ENCODE measurements around the gene LRRC9.
"Not testable (repeated sequence)": the region's sequence is repeated elsewhere in the genome, so short reads cannot be mapped to it uniquely, and the experiment has no call there.

Gene LRRC9

GRCh38 chr14:59952141-59952540, 32.2 kb downstream of the LRRC9 start:
- not testable (repeated sequence) for DNase-seq (ENCODE audit: low read depth in 2 of 2)

GRCh38 chr14:59957890-59958289, 37.9 kb downstream of the LRRC9 start:
- not testable (repeated sequence) for DNase-seq (ENCODE audit: low read depth in 2 of 2)

- no peak for DNase-seq (ENCODE audit: low read depth in 2 of 2)
Measured at GRCh38 chr14:59959668-59960067, 39.7 kb downstream of the LRRC9 start.

- no peak for DNase-seq (ENCODE audit: low read depth in 2 of 2)
Measured at GRCh38 chr14:59961518-59962062, 41.6 kb downstream of the LRRC9 start.

GRCh38 chr14:59964251-59965007, 44.5 kb downstream of the LRRC9 start:
- no peak for DNase-seq (ENCODE audit: low read depth in 2 of 2)

GRCh38 chr14:59969319-59969718, 49.4 kb downstream of the LRRC9 start:
- no peak for DNase-seq (ENCODE audit: low read depth in 2 of 2)

- DNase-seq (ENCODE audit: low read depth in 2 of 2), result no peak
Measured at GRCh38 chr14:59981564-59981963, 61.6 kb downstream of the LRRC9 start.

GRCh38 chr14:59983048-59983447, 63.1 kb downstream of the LRRC9 start:
- DNase-seq (ENCODE audit: low read depth in 2 of 2), result no peak

GRCh38 chr14:59986556-59987059, 66.7 kb downstream of the LRRC9 start:
- no peak for DNase-seq (ENCODE audit: low read depth in 2 of 2)

GRCh38 chr14:59997449-59997848, 77.5 kb downstream of the LRRC9 start:
- DNase-seq (ENCODE audit: low read depth in 2 of 2), result no peak

- DNase-seq (ENCODE audit: low read depth in 2 of 2), result no peak
Measured at GRCh38 chr14:59997966-59998365, 78.0 kb downstream of the LRRC9 start.

- no peak for DNase-seq (ENCODE audit: low read depth in 2 of 2)
Measured at GRCh38 chr14:59998564-59998963, 78.6 kb downstream of the LRRC9 start.

GRCh38 chr14:60002819-60003492, 83.0 kb downstream of the LRRC9 start:
- no peak for DNase-seq (ENCODE audit: low read depth in 2 of 2)

- no peak for DNase-seq (ENCODE audit: low read depth in 2 of 2)
Measured at GRCh38 chr14:60003991-60004390, 84.0 kb downstream of the LRRC9 start.

- DNase-seq (ENCODE audit: low read depth in 2 of 2), result no peak
Measured at GRCh38 chr14:60008042-60008441, 88.1 kb downstream of the LRRC9 start.

GRCh38 chr14:60010263-60010662, 90.3 kb downstream of the LRRC9 start:
- DNase-seq (ENCODE audit: low read depth in 2 of 2), result not testable (repeated sequence)

- DNase-seq (ENCODE audit: low read depth in 2 of 2), result no peak
Measured at GRCh38 chr14:60014402-60014801, 94.5 kb downstream of the LRRC9 start.

GRCh38 chr14:60021619-60022018, 101.7 kb downstream of the LRRC9 start:
- DNase-seq (ENCODE audit: low read depth in 2 of 2), result no peak

- DNase-seq (ENCODE audit: low read depth in 2 of 2), result no peak
Measured at GRCh38 chr14:60025571-60025970, 105.6 kb downstream of the LRRC9 start.

GRCh38 chr14:60035177-60035576, 115.2 kb downstream of the LRRC9 start:
- DNase-seq (ENCODE audit: low read depth in 2 of 2), result no peak

GRCh38 chr14:60047976-60048375, 128.0 kb downstream of the LRRC9 start:
- DNase-seq (ENCODE audit: low read depth in 2 of 2), result not testable (repeated sequence)

GRCh38 chr14:60051721-60052221, 131.8 kb downstream of the LRRC9 start:
- no peak for DNase-seq (ENCODE audit: low read depth in 2 of 2)

GRCh38 chr14:60058087-60058486, 138.1 kb downstream of the LRRC9 start:
- no peak for DNase-seq (ENCODE audit: low read depth in 2 of 2)

Measured in stimulated activated CD4-positive, alpha-beta T cell treated with anti-CD3 and anti-CD28 coated beads, Interleukin-4, amount 100 ng/mL, for 48 hours (primary cell).